NCI-H446 (cell line): ENCODE results near the gene RHBDD2.
"Not testable (repeated sequence)": the region's sequence is repeated elsewhere in the genome, so short reads cannot be mapped to it uniquely, and the experiment has no call there.

Source experiments
- DNase-seq, 2 experiments: peaks; one replicate each; lab custom pipeline; 2025; lab: John Stamatoyannopoulos, UW

The RHBDD2 gene

GRCh38 chr7:75866489-75867389, 12.1 kb upstream of the RHBDD2 start:
- peak in 1 of 2 experiments; percentile 13 for DNase-seq

DNA sequence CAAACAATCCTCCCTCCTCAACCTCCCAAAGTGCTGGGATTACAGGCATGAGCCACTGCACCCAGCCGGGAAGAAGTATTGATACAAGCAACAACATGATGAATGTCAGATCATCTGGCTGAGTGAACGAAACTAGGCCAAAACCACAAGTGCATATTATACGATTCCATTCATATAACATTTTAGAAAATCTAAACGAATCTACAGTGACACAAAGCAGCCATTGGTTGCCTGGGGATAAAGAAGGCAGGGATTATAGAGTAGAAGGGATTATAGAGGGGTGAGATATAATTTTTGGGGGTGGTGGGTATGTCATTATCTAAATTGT, 11.5 kb upstream of the RHBDD2 start:
- DNase-seq = no peak

DNA sequence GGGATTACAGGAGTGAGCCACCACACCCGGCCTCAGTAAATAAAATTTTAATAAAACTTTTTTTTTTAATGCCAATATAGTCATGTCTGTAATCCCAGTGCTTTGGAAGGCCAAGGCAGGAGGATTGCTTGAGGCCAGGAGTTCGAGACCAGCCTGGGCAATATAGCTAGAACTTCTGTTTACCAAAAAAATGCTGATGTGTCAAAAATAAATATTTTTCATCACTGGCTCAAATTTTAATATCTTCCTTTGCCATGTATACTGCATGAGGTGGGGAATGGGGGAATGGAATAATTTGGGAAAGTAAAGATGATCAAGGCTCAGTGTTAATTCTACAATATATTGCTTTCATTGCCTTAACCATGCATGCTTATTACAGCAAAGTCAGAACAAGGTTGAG, 10.7 kb upstream of the RHBDD2 start:
- no peak for DNase-seq

GRCh38 chr7:75869776-75870379, 9.0 kb upstream of the RHBDD2 start:
- no peak for DNase-seq

DNA sequence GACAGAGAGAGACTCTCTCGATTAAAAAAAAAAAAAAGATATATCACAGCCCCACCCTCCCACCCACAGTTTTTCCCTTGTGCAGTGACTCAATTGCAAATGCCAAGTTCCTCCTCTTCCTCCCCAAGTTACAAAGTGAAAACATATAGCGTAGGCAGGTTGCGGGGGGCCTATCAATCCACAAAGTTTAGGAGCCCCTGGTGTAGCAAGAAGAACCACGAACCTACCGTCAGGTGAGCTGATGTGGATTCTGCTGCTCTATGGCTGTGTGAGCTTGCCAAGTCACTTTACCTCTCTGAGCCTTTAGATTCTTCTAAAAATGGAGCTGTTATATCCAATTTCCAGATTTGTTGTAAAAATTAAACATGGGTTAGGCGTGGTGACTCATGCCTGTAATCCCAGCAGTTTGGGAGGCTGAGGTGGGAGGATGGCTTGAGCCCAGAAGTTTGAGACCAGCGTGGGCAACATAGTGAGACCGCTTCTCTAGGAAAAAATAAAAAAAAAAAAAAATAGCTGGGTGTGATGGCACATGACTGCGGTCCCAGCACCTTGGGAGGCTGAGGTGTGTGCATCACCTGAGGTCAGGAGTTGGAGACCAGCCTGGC, 8.2 kb upstream of the RHBDD2 start:
- no peak for DNase-seq

GRCh38 chr7:75872073-75872782, 6.6 kb upstream of the RHBDD2 start:
- DNase-seq = no peak

- DNase-seq = not testable (repeated sequence)
Observed at GRCh38 chr7:75874180-75874579, 4.7 kb upstream of the RHBDD2 start.

- no peak for DNase-seq
Observed at GRCh38 chr7:75875113-75876080, 3.4 kb upstream of the RHBDD2 start.

GRCh38 chr7:75876126-75876881, 2.5 kb upstream of the RHBDD2 start:
- no peak for DNase-seq

DNA sequence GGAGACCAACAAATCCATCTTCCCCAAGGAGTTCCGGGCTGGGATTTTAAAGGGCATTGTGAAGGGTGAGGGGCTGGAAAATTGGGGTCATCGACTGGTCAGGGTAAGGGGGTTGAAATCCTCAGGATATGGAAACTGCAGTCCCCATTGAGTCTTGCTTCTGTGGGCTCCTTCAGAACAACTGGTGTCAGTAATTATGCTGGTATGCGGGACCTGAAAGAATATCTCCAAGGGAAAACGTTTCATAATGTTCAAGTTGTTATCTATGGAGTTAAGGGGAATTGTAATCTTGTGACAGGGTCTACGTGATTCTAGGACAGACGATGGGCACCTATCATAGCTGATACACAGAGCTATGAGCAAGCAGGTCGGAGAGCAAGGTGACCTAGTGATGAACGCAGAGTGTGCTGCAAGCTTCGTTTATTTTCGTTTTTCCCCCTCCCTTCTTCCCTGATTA, 494 bp upstream of the RHBDD2 start:
- no peak for DNase-seq

DNA sequence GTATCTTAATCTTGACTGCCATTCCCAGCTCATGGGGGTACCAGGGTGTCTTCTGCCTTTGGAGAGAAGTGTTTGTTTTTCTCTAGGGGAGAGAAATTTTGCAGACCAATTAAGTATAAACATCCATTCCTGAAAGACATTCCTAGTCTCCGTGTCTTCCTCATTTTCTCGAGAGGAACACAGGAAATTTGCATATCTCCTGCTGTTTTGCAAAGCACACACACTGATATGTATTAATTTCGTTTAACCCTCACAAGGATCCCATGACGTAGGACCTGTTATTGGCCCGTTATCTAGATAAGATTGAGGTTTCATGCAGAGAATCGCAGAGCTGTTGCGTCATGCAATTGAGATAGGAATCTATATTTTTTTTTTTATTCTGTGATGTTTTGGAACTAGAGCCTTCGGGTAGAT, 944 bp downstream of the RHBDD2 start:
- DNase-seq = no peak

DNA sequence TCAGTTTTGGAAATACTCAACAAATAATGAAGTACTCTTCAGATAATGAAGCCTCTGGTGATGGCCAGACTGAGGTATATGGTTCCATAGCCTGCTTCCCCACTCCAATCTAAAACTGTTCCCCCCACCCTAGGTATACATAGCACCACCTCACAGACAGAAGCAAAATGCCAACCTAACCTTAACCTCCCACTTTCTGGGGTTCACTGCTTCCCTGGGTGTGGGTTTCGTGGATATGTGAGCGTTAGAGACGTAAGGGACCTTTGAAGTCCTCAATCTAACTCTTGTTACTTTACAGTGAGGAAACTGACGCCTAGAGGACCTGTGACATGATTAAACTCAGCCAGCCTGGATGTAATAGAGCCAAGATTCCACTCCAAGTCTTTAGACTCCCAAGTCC, 1.4 kb downstream of the RHBDD2 start:
- no peak for DNase-seq

- no peak for DNase-seq
Observed at GRCh38 chr7:75881436-75882095, 2.7 kb downstream of the RHBDD2 start.

DNA sequence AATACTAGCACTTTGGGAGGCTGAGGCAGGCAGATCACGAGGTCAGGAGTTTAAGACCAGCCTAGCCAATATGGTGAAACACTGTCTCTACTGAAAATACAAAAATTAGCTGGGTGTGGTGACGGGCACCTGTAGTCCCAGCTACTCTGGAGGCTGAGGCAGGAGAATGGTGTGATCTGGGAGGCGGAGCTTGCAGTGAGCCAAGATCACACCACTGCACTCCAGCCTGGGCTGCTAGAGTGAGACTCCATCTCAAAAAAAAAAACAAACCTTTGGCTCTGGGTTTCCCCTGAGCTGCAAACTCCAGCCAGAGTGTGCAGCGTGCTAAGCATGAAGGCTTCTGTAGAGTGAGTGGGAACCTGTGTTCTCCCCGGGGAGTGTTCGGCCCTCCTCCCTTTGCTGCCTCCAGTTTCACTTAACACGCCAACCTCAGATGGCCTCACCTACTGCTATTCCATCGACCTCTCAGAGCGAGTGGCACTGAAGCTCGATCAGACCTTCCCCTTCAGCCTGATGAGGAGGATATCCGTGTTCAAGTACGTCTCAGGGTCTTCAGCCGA, 4.5 kb downstream of the RHBDD2 start:
- DNase-seq = not testable (repeated sequence)

GRCh38 chr7:75884476-75884875, 5.6 kb downstream of the RHBDD2 start:
- DNase-seq = no peak

- peak in 1 of 2 experiments; percentile 19 for DNase-seq
Observed at GRCh38 chr7:75885036-75885435, 6.2 kb downstream of the RHBDD2 start.

GRCh38 chr7:75887669-75888369, 9.0 kb downstream of the RHBDD2 start:
- no peak for DNase-seq

DNA sequence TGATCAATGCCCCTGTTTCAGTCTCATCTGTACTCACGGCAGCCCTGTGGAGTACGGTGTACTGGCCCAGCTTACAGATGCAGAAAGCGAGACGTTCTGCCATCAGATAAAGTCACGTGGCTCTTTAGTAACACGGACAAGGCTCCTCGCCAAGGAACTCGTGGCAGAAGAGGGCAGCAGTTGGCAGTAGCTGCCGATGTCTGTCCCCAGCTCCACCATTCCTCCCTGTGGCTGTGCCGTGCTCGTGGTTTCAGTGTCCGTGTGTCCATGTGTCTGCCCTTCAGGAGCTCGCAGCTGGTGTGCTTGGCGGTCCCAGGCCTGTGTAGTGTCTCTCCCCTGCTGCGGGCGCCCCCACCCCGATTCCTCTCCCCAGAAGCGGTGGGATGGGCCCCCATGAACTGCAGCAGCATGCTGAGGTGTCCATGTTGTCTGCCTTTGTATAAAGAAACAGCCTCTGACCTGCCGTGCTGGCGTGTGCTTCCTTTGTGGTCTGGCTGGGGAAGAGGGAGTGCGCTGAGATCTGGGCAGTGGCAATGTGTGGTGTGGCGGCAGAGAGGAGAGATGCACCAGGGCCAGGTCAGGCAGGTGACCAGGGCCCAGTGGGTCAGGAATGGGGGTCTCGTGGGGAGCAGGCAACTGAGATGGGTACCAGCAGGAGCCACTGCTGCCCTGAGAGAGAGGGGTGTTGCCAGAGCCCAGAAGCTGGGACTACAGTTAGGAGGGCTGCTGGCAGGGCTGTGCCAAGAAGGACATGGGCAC, 9.8 kb downstream of the RHBDD2 start:
- no peak for DNase-seq
